Gastroesophageal sphincter (tissue), 3 donors: ENCODE data around the gene CEP170.
"Not testable (repeated sequence)": the region's sequence is repeated elsewhere in the genome, so short reads cannot be mapped to it uniquely, and the experiment has no call there.

Experiments
- POLR2A ChIP-seq, 2 donors: fragments of 450-650 bp; IDR thresholded peaks; one replicate each; pipeline ENCODE4 v1.6.1; 2017; ENCODE audit warnings: antibody characterized with exemption in 2 of 2, mild to moderate bottlenecking in 2 of 2, moderate library complexity in 1 of 2
- TF ChIP-seq, protein P1 (sequence below), 4 experiments: fragments of 200-600 bp in 2 of 4; fragments of 450-650 bp in 2 of 4; sonication (generic) in 1 of 4; IDR thresholded peaks; one replicate each; pipeline ENCODE4 v1.5.1; 2017 to 2019; ENCODE audit warnings: antibody characterized with exemption in 4 of 4, mild to moderate bottlenecking in 2 of 4, moderate library complexity in 2 of 4

GRCh38 chr1:243114059-243114713, 140.9 kb downstream of the CEP170 start:
- not testable (repeated sequence) for TF ChIP-seq POLR2A (IDR thresholded peaks at IDR 0.05)
- TF ChIP-seq, protein P1, sequence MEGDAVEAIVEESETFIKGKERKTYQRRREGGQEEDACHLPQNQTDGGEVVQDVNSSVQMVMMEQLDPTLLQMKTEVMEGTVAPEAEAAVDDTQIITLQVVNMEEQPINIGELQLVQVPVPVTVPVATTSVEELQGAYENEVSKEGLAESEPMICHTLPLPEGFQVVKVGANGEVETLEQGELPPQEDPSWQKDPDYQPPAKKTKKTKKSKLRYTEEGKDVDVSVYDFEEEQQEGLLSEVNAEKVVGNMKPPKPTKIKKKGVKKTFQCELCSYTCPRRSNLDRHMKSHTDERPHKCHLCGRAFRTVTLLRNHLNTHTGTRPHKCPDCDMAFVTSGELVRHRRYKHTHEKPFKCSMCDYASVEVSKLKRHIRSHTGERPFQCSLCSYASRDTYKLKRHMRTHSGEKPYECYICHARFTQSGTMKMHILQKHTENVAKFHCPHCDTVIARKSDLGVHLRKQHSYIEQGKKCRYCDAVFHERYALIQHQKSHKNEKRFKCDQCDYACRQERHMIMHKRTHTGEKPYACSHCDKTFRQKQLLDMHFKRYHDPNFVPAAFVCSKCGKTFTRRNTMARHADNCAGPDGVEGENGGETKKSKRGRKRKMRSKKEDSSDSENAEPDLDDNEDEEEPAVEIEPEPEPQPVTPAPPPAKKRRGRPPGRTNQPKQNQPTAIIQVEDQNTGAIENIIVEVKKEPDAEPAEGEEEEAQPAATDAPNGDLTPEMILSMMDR (IDR thresholded peaks at IDR 0.05) = not testable (repeated sequence)
